ENCODE data around the gene KAT5. TPM values are rescaled to one million over a fixed set of nuclear protein-coding genes. Genes with fewer than 3 reads are reported as not detected.

The KAT5 gene
- total and polyA plus RNA-seq, 2 donors (not counting 1 experiment from before 2014, with no cell fraction given), result 84.6 to 142 TPM

- Histone ChIP-seq H3K27me3 (replicated peaks in 1 of 4; ENCODE audit: control extremely low read depth in 1 of 4, control insufficient read depth in 3 of 4, insufficient read depth in 4 of 4, low read length in 3 of 4) (peaks cover 0 to 2% (median under 1%) of the 10 kb centered on the region in 4 experiments), H3K4me2 (replicated peaks; ENCODE audit: low read depth, low read length, poor library complexity, severe bottlenecking) (no peak overlapping the region), H3K9me3 (ENCODE audit: control extremely low read depth in 1 of 3, control insufficient read depth in 2 of 3, insufficient read depth in 1 of 3, low read length in 2 of 3) (no peaks in the 10 kb centered on the region), H3K9ac (ENCODE audit: low read length) (no peak overlapping the region), H2AFZ (ENCODE audit: insufficient read depth, low read depth, low read length, poor library complexity, severe bottlenecking) (no peak overlapping the region), H3K4me1 (ENCODE audit: control insufficient read depth in 2 of 2, insufficient read depth in 2 of 2, low read length in 2 of 2) (peaks cover 0 to 5% of the 10 kb centered on the region in 2 donors), H3K27ac (ENCODE audit: low read length in 2 of 2) (no peak overlapping the region), H4K20me1 (ENCODE audit: control insufficient read depth, insufficient read depth, low read length, poor library complexity, severe bottlenecking) (no peaks in the 10 kb centered on the region), H3K79me2 (ENCODE audit: control insufficient read depth, insufficient read depth, low read length) (no peaks in the 10 kb centered on the region), H3K4me3 (ENCODE audit: control extremely low read depth in 1 of 5, extremely low read depth in 1 of 5, insufficient read depth in 1 of 5, low read depth in 2 of 5, low read length in 4 of 5) (no peak overlapping the region), H3K36me3 (replicated peaks in 1 of 2; ENCODE audit: control extremely low read depth in 1 of 2, control insufficient read depth in 1 of 2, extremely low read depth in 1 of 2, insufficient read depth in 2 of 2, low read length in 1 of 2) (no peaks in the 10 kb centered on the region)
- H3K27ac Mint-ChIP-seq, result no peak overlapping the region
- intact Hi-C loops (cut with micrococcal nuclease), result no loop called here
- DNase-seq, result no peak
- ChIA-PET POLR2A (no interaction called here), CTCF (no interaction called here)
- no peak for TF ChIP-seq EZH2 (IDR thresholded peaks at IDR 0.05; ENCODE audit: borderline replicate concordance, insufficient read depth, low read depth, low read length, poor library complexity, severe bottlenecking)
- TF ChIP-seq, protein P1, sequence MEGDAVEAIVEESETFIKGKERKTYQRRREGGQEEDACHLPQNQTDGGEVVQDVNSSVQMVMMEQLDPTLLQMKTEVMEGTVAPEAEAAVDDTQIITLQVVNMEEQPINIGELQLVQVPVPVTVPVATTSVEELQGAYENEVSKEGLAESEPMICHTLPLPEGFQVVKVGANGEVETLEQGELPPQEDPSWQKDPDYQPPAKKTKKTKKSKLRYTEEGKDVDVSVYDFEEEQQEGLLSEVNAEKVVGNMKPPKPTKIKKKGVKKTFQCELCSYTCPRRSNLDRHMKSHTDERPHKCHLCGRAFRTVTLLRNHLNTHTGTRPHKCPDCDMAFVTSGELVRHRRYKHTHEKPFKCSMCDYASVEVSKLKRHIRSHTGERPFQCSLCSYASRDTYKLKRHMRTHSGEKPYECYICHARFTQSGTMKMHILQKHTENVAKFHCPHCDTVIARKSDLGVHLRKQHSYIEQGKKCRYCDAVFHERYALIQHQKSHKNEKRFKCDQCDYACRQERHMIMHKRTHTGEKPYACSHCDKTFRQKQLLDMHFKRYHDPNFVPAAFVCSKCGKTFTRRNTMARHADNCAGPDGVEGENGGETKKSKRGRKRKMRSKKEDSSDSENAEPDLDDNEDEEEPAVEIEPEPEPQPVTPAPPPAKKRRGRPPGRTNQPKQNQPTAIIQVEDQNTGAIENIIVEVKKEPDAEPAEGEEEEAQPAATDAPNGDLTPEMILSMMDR (IDR thresholded peaks at IDR 0.05), result no peak
- ATAC-seq (ENCODE audit: low read depth), result no peak
- H3K27me3 Mint-ChIP-seq, result peaks cover 14% of the 10 kb centered on the region
- no peak overlapping the region for H3K4me3 Mint-ChIP-seq
- H3K4me1 Mint-ChIP-seq, result peaks cover 7% of the 10 kb centered on the region
- WGBS (ENCODE audit: insufficient coverage), result 81% methylated on average over 8 of the region's 10 CpGs
- H3K9me3 Mint-ChIP-seq (ENCODE audit: insufficient read depth), result no peaks in the 10 kb centered on the region
Measured at GRCh38 chr11:65743681-65744025, 31.6 kb downstream of the KAT5 start.

GRCh38 chr11:65744026-65744698 is 32.1 kb downstream of the KAT5 start:
- POLR2A ChIA-PET, result no interaction called here
- H3K9me3 Mint-ChIP-seq (ENCODE audit: insufficient read depth), result no peaks in the 10 kb centered on the region

More at GRCh38 chr11:65744026-65744698, 32.1 kb downstream of the KAT5 start:
- TF ChIP-seq, protein P1 (IDR thresholded peaks at IDR 0.05), result no peak
- no peak for TF ChIP-seq EZH2 (IDR thresholded peaks at IDR 0.05; ENCODE audit: borderline replicate concordance, insufficient read depth, low read depth, low read length, poor library complexity, severe bottlenecking)
- ATAC-seq (ENCODE audit: low read depth) (no peak), DNase-seq (no peak)
- Histone ChIP-seq H4K20me1 (ENCODE audit: control insufficient read depth, insufficient read depth, low read length, poor library complexity, severe bottlenecking) (no peaks in the 10 kb centered on the region), H3K4me2 (replicated peaks; ENCODE audit: low read depth, low read length, poor library complexity, severe bottlenecking) (no peak overlapping the region), H3K4me3 (ENCODE audit: control extremely low read depth in 1 of 5, extremely low read depth in 1 of 5, insufficient read depth in 1 of 5, low read depth in 2 of 5, low read length in 4 of 5) (no peak overlapping the region), H3K36me3 (replicated peaks in 1 of 2; ENCODE audit: control extremely low read depth in 1 of 2, control insufficient read depth in 1 of 2, extremely low read depth in 1 of 2, insufficient read depth in 2 of 2, low read length in 1 of 2) (no peaks in the 10 kb centered on the region), H3K9ac (ENCODE audit: low read length) (no peak overlapping the region), H3K79me2 (ENCODE audit: control insufficient read depth, insufficient read depth, low read length) (no peaks in the 10 kb centered on the region), H3K9me3 (ENCODE audit: control extremely low read depth in 1 of 3, control insufficient read depth in 2 of 3, insufficient read depth in 1 of 3, low read length in 2 of 3) (no peaks in the 10 kb centered on the region), H2AFZ (ENCODE audit: insufficient read depth, low read depth, low read length, poor library complexity, severe bottlenecking) (no peak overlapping the region), H3K27me3 (replicated peaks in 1 of 4; ENCODE audit: control extremely low read depth in 1 of 4, control insufficient read depth in 3 of 4, insufficient read depth in 4 of 4, low read length in 3 of 4) (peaks cover 0 to 2% (median 0%) of the 10 kb centered on the region in 4 experiments), H3K4me1 (ENCODE audit: control insufficient read depth in 2 of 2, insufficient read depth in 2 of 2, low read length in 2 of 2) (peaks cover 0 to 5% of the 10 kb centered on the region in 2 donors), H3K27ac (ENCODE audit: low read length in 2 of 2) (no peak overlapping the region)
- WGBS (ENCODE audit: insufficient coverage), result 77% methylated on average over 17 of the region's 18 CpGs
- no peak overlapping the region for H3K4me3 Mint-ChIP-seq
- intact Hi-C loops (cut with micrococcal nuclease), result no loop called here
- H3K27me3 Mint-ChIP-seq, result peaks cover 14% of the 10 kb centered on the region
- peaks cover 7% of the 10 kb centered on the region for H3K4me1 Mint-ChIP-seq
- H3K27ac Mint-ChIP-seq, result no peak overlapping the region
- CTCF ChIA-PET, result interaction anchor here (1.1 kb wide), 1 partner anchor 73 kb away, joined by 3 read pairs; no protein-coding TSS in a partner anchor

Measured in B cell (primary cell).